SK-N-SH treated with all-trans-retinoic acid at 6 μM for 48 hours (cell line): ENCODE measurements around the gene SUSD6.

Source experiments
- ATAC-seq: fragments of 200-7000 bp; cut with Tn5 transposase; 3 replicates; pipeline ENCODE4 v1.9.1; 2020; ENCODE audit warnings: mild to moderate bottlenecking, moderate library complexity
- ARNTL ChIP-seq: fragments of 450-650 bp; formaldehyde crosslinking; IDR thresholded peaks from 2 replicates; pipeline ENCODE4 v1.5.0; 2020; ENCODE audit warnings: low read depth, mild to moderate bottlenecking, moderate library complexity, borderline replicate concordance
- BACH2 ChIP-seq: fragments of 250-450 bp; sonication (Bioruptor Pico); IDR thresholded peaks from 2 replicates; pipeline ENCODE4 v1.9.0; 2021; ENCODE audit warnings: mild to moderate bottlenecking, borderline replicate concordance
- CSDC2 ChIP-seq: fragments of 250-450 bp; sonication (Bioruptor Pico); IDR thresholded peaks from 2 replicates; pipeline ENCODE4 v1.5.0; 2020; ENCODE audit warnings: mild to moderate bottlenecking, moderate library complexity
- GLIS3 ChIP-seq: fragments of 250-450 bp; sonication (Bioruptor Pico); IDR thresholded peaks from 2 replicates; pipeline ENCODE4 v1.5.0; 2020; ENCODE audit warnings: mild to moderate bottlenecking, moderate library complexity
- ISL1 ChIP-seq: fragments of 250-450 bp; sonication (Bioruptor Pico); IDR thresholded peaks from 2 replicates; pipeline ENCODE4 v2.1.2; 2022; ENCODE audit warnings: mild to moderate bottlenecking, moderate library complexity
- OSR1 ChIP-seq: fragments of 250-450 bp; sonication (Bioruptor Pico); IDR thresholded peaks from 2 replicates; pipeline ENCODE4 v1.8.0; 2022; ENCODE audit warnings: moderate library complexity, mild to moderate bottlenecking, inconsistent platforms
- PATZ1 ChIP-seq: fragments of 250-450 bp; sonication (Bioruptor Pico); IDR thresholded peaks from 2 replicates; pipeline ENCODE4 v1.8.0; 2020; ENCODE audit warnings: mild to moderate bottlenecking, moderate library complexity, borderline replicate concordance
- PPARA ChIP-seq: fragments of 250-450 bp; sonication (Bioruptor Pico); IDR thresholded peaks from 2 replicates; pipeline ENCODE4 v1.5.0; 2020; ENCODE audit warnings: mild to moderate bottlenecking, borderline replicate concordance
- RARB ChIP-seq: fragments of 250-450 bp; sonication (Bioruptor Pico); IDR thresholded peaks from 2 replicates; pipeline ENCODE4 v1.8.0; 2021; ENCODE audit warnings: mild to moderate bottlenecking, moderate library complexity
- SNAI2 ChIP-seq: fragments of 250-450 bp; sonication (Bioruptor Pico); IDR thresholded peaks from 2 replicates; pipeline ENCODE4 v1.5.0; 2020; ENCODE audit warnings: mild to moderate bottlenecking, moderate library complexity
- TCF4 ChIP-seq: fragments of 250-450 bp; sonication (Bioruptor Pico); IDR thresholded peaks from 2 replicates; pipeline ENCODE4 v1.8.0; 2021; ENCODE audit warnings: mild to moderate bottlenecking, moderate library complexity, borderline replicate concordance
- TOX ChIP-seq: fragments of 250-450 bp; sonication (Bioruptor Pico); IDR thresholded peaks from 2 replicates; pipeline ENCODE4 v1.8.0; 2021; ENCODE audit warnings: mild to moderate bottlenecking, moderate library complexity, borderline replicate concordance
- ZC3H10 ChIP-seq: fragments of 250-450 bp; sonication (Bioruptor Pico); IDR thresholded peaks from 2 replicates; pipeline ENCODE4 v1.5.1; 2021; ENCODE audit warnings: mild to moderate bottlenecking, moderate library complexity
- ZFP3 ChIP-seq: fragments of 250-450 bp; sonication (Bioruptor Pico); IDR thresholded peaks from 2 replicates; pipeline ENCODE4 v1.5.0; 2020; ENCODE audit warnings: mild to moderate bottlenecking, moderate library complexity
- ZFP30 ChIP-seq: fragments of 450-650 bp; formaldehyde crosslinking; IDR thresholded peaks from 2 replicates; pipeline ENCODE4 v1.5.0; 2022; ENCODE audit warnings: mild to moderate bottlenecking, moderate library complexity
- ZNF565 ChIP-seq: fragments of 450-650 bp; formaldehyde crosslinking; conservative IDR thresholded peaks from 2 replicates; pipeline ENCODE4 v1.5.0; 2020; ENCODE audit warnings: low read depth, mild to moderate bottlenecking, moderate library complexity
- ZNF70 ChIP-seq: fragments of 450-650 bp; formaldehyde crosslinking; IDR thresholded peaks from 2 replicates; pipeline ENCODE4 v1.5.0; 2020; ENCODE audit warnings: mild to moderate bottlenecking, moderate library complexity
- TF ChIP-seq, protein P1 (sequence below): fragments of 250-450 bp; sonication (Bioruptor Pico); IDR thresholded peaks from 2 replicates; pipeline ENCODE4 v1.5.1; 2020; ENCODE audit warnings: low read depth, mild to moderate bottlenecking, moderate library complexity
- TF ChIP-seq, protein P2 (sequence below): fragments of 250-450 bp; sonication (Bioruptor Pico); IDR thresholded peaks from 2 replicates; pipeline ENCODE4 v1.5.1; 2021; ENCODE audit warnings: mild to moderate bottlenecking, moderate library complexity
- TF ChIP-seq, protein P3 (sequence below): fragments of 250-450 bp; sonication (Bioruptor Pico); IDR thresholded peaks from 2 replicates; pipeline ENCODE4 v1.8.0; 2021; ENCODE audit warnings: low read depth, mild to moderate bottlenecking, moderate library complexity, borderline replicate concordance

SUSD6 gene

DNA sequence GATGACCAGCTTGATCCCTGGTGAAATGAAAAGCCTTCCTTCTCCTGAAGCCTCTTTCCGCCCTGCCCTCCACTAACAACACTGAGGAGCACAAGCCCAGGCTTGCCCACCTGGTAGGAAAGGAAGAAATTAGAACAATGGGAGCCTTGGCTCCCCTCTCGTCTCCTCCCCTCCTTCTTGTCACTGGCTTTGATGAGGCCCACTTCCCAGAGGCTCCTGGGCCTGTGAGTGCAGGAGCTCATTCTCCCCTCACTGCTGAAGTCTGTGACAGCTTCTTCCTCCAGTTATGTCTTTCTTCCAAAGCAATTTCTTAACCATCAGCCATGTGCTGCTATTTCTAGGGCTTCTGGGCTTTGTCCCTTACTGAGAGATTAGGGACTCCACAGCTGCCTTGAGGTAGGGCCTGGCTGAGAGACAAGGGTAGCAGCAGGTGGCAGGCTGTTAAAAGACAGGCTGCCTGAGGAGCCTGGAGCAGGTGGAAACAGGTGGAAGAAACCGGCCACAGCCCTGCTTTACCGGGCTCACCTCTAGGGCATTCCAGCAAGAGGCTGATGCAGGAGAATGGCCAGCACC is 101.9 kb downstream of the SUSD6 start:
- no peak for TF ChIP-seq GLIS3 (CRISPR knock-in tag)
- TF ChIP-seq, protein P1, sequence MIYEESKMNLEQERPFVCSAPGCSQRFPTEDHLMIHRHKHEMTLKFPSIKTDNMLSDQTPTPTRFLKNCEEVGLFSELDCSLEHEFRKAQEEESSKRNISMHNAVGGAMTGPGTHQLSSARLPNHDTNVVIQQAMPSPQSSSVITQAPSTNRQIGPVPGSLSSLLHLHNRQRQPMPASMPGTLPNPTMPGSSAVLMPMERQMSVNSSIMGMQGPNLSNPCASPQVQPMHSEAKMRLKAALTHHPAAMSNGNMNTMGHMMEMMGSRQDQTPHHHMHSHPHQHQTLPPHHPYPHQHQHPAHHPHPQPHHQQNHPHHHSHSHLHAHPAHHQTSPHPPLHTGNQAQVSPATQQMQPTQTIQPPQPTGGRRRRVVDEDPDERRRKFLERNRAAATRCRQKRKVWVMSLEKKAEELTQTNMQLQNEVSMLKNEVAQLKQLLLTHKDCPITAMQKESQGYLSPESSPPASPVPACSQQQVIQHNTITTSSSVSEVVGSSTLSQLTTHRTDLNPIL (CRISPR knock-in tag), result no peak
- no peak for TF ChIP-seq CSDC2
- TF ChIP-seq ZNF565 (CRISPR knock-in tag), result no peak
- TF ChIP-seq BACH2 (CRISPR knock-in tag), result no peak
- no peak for TF ChIP-seq SNAI2 (CRISPR knock-in tag)
- no peak for TF ChIP-seq TCF4 (CRISPR knock-in tag)
- TF ChIP-seq, protein P2, sequence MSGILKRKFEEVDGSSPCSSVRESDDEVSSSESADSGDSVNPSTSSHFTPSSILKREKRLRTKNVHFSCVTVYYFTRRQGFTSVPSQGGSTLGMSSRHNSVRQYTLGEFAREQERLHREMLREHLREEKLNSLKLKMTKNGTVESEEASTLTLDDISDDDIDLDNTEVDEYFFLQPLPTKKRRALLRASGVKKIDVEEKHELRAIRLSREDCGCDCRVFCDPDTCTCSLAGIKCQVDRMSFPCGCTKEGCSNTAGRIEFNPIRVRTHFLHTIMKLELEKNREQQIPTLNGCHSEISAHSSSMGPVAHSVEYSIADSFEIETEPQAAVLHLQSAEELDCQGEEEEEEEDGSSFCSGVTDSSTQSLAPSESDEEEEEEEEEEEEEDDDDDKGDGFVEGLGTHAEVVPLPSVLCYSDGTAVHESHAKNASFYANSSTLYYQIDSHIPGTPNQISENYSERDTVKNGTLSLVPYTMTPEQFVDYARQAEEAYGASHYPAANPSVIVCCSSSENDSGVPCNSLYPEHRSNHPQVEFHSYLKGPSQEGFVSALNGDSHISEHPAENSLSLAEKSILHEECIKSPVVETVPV (CRISPR knock-in tag), result no peak
- TF ChIP-seq PATZ1 (CRISPR knock-in tag), result no peak
- no peak for TF ChIP-seq ZNF70 (CRISPR knock-in tag)
- ATAC-seq, result no peak

DNA sequence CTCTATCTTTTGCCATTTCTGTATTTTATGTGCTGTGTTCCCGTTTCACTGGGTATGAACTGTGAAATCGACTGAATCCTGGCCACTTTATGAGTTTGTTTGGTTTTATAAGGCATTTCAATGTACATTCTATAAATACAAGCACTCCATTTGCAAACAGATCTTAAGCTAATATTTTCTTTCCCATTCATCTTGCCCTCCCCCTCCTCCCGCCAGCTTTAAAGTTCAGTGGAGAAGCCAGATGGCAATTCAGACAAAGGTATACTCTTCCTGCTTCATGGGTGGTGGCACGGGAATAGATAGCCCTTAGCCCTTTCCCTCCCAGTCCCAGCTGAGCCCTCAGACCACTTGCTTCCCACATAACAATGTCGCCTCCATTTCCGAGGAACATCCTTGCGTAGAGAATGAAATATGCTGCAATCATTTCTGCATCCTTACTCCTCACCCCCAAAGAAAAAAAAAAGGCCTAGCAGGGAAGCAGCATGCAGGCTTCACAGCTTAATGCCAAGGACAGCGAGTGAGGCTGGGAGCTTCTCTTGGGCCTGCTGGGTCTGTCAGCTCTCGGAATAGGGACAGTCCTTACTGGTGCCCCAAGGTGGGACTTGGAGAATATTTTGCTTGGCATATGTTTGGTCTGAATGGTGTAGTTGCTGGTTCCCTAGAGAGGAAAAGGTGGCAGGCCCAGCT is 102.7 kb downstream of the SUSD6 start:
- no peak for ATAC-seq
- TF ChIP-seq ZNF565 (CRISPR knock-in tag), result no peak
- TF ChIP-seq, protein P3, sequence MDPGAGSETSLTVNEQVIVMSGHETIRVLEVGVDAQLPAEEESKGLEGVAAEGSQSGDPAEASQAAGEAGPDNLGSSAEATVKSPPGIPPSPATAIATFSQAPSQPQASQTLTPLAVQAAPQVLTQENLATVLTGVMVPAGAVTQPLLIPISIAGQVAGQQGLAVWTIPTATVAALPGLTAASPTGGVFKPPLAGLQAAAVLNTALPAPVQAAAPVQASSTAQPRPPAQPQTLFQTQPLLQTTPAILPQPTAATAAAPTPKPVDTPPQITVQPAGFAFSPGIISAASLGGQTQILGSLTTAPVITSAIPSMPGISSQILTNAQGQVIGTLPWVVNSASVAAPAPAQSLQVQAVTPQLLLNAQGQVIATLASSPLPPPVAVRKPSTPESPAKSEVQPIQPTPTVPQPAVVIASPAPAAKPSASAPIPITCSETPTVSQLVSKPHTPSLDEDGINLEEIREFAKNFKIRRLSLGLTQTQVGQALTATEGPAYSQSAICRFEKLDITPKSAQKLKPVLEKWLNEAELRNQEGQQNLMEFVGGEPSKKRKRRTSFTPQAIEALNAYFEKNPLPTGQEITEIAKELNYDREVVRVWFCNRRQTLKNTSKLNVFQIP (CRISPR knock-in tag), result no peak
- no peak for TF ChIP-seq ZFP30
- TF ChIP-seq TCF4 (CRISPR knock-in tag), result no peak
- TF ChIP-seq PPARA, result no peak
- no peak for TF ChIP-seq TOX (CRISPR knock-in tag)
- no peak for TF ChIP-seq ZC3H10
- TF ChIP-seq, protein P2 (CRISPR knock-in tag), result no peak
- TF ChIP-seq SNAI2 (CRISPR knock-in tag), result no peak
- TF ChIP-seq OSR1 (CRISPR knock-in tag), result no peak
- no peak for TF ChIP-seq ARNTL (CRISPR knock-in tag)
- no peak for TF ChIP-seq BACH2 (CRISPR knock-in tag)
- TF ChIP-seq ZFP3 (CRISPR knock-in tag), result no peak
- no peak for TF ChIP-seq RARB (CRISPR knock-in tag)
- TF ChIP-seq ISL1 (CRISPR knock-in tag), result no peak
- no peak for TF ChIP-seq CSDC2
- TF ChIP-seq ZNF70 (CRISPR knock-in tag), result no peak
- TF ChIP-seq GLIS3 (CRISPR knock-in tag), result no peak
- no peak for TF ChIP-seq PATZ1 (CRISPR knock-in tag)
